GM19468 (cell line): ENCODE results near the gene TPM1.

Experiments used
- ATAC-seq: cut with Tn5 transposase; IDR thresholded peaks from one replicate; pipeline ENCODE4 v1.9.1; 2021; ENCODE audit warnings: mild to moderate bottlenecking, moderate library complexity, moderate number of reproducible peaks; ENCODE audit not compliant: unreplicated experiment; ENCODE audit errors: extremely low read depth

Gene TPM1

GRCh38 chr15:63070681-63071129, 28.2 kb downstream of the TPM1 start:
- no peak for ATAC-seq

- no peak for ATAC-seq
These were observed 28.9 kb downstream of the TPM1 start for GRCh38 chr15:63071288-63071909.

GRCh38 chr15:63072023-63072650, 29.6 kb downstream of the TPM1 start:
- no peak for ATAC-seq

DNA sequence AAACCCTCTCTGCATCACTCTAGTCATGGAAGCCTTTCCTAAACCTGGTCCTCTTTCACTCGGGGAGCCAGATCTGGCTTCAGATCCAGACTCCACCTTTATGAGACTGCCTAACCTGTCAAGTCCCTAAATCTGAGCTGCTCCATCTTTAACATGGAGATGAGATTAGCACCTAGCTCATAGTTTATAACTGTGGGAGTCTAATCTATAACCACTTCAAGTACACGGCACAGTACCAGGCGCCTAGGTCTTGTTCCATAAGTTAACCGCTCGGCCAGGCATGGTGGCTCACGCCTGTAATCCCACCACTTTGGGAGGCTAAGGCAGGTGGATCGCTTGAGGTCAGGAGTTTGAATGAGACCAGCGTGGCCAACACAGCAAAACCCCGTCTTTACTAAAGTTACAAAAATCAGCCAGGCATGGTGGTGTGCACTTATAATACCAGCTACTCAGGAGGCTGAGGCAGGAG, 30.3 kb downstream of the TPM1 start:
- no peak for ATAC-seq

DNA sequence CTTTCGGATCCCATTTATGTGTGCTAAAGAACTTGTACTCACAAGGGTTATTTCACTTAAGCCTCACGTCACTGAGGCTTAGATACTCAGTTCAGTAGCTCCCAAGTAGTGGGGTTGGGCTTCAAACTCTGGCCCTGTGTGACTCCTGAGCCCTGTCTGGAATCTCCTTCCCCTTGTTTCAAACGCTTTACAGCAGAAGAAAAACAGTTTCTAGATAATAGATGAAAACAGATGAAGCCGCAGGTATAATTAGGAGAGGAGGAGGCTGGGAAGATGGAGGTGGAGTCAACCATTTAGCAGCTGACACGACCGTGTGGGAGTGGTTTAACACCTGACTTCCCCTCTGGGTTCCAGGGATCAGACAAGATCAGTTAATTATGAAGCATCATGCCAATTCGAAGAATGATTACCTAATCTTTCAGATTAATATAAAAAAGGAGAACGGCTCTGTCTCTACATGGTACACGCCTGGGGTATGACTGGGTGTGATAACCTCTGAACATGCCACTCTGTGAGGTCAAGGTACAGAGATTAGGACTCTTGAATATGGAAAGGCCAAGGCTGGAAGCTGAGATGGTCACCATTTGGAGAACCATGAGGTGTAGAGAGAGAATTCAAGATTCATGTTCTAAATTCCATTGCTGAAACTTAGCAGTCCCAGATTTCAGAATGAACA, 31.1 kb downstream of the TPM1 start:
- no peak for ATAC-seq

- no peak for ATAC-seq
These were observed 32.8 kb downstream of the TPM1 start for GRCh38 chr15:63075015-63075983.

- no peak for ATAC-seq
These were observed 33.6 kb downstream of the TPM1 start for GRCh38 chr15:63075984-63076713.

GRCh38 chr15:63076714-63077046, 34.1 kb downstream of the TPM1 start:
- no peak for ATAC-seq

GRCh38 chr15:63077952-63078351, 35.4 kb downstream of the TPM1 start:
- no peak for ATAC-seq

DNA sequence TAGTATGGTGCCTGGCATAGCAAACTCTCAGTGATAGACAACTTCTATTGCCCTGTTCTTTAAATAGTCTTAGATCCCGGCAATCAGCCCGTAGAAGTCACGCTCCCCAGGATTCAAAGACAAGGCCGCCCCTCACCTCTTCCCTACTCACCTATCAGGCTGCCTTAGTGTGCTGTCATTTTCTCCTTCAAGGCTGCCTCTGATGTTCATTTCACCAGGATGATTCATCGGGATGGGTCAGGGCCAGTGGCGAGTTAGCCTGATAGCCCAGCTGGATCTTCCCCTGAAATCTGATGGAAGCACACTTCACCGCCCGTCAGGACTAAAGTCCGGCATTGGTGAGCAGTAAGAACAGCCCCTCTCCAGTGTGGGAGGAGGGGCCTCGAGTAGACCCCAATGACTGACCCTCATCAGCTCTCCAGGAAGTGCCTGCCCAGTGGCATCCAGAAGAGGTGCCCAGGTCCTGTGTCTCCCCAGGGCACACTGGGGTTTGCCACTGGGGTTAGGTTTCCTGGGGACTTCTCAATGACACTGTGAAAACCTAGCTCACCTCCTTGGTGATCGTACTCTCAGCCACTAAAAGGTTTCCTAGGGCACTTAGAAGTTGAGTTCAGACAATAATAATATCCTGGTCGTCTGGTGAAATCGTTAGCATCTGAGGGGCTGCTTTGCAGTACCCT, 37.5 kb downstream of the TPM1 start:
- ATAC-seq, result no peak

DNA sequence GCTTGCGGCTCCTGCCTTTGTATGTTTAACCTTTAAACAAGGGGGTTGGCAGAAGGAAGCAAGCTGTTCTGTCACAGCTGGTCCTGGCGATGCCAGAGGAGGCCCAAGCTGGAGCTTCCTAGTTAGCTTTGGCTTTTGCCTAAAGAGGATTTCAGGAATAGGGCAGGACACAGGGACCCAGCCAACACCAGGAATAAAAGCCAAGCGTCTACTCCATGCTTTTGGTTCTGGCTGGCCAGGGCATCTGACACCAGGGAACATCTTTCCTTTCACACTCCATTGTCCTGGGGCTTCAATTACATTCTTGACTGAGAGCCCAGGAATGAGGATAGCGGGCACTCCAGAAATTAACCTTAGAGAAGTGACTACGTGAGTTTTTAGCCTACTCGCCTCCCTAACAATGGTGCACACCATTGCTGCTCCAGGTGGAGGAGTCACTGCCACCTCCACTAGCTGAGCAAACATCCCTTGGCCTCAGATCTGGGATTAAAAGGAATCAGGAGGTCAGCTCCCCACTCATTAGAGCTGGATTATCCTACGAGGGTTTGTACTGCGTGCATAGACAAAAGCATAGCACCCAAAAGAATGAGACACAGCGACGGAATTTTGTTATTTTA, 38.2 kb downstream of the TPM1 start:
- no peak for ATAC-seq

- ATAC-seq, result no peak
These were observed 39.8 kb downstream of the TPM1 start for GRCh38 chr15:63082366-63082765.

DNA sequence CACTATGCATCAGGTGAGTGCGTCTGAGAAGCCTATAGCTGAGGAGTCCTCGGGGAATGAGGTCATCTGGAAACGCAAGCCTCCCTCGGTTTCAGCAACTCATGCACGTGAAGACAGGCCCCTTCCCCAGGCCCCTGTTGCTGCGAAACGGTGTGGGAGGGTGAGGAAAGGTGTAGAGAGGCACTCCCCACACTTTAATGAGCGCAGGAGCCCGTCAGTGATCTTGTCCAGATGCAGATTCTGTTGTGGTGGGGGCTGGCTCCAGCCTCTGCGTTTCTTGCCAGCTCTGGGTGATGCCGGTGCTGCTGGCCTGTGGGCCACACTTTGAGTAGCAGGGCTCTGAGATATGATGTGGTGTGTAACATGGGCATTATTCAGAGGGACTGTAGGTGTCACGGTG, 40.5 kb downstream of the TPM1 start:
- no peak for ATAC-seq

DNA sequence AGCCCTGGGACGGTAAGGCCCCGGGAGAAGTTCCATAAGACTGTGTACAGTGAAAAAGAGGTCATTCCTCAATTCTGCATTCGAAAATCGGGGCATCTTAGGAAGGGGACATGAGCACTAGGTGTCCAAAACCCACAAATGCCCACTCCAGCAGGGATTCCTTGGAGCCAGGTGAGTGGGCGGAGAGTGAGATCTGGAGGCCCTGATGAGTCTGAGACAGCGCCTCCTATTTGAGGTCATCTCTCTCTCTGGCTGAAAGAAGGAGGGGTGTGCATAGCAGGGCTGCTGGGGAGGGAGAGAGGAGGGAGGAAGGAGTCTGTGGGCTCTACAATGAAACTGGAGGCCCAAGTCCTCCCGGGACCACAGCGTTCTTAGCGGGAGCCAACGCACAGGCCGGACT, 41.0 kb downstream of the TPM1 start:
- ATAC-seq, result no peak

DNA sequence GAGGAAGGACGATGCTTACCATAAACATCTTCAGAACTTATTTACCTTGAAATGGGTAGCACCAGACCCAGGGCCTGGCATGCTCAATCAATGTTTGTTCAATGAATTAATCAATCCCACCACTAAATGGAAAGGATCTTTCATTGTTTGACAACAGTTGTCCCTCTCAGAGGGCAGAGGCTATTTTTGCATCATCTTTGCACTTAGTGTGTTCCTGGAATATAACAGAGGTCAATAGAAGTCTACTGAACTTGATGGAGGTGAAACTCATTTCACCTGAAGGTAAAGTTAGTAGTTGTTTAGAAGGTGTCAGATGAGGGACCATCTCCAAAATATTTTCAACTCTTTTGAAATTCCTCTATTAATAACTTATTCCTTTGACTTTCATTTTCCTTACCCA, 42.3 kb downstream of the TPM1 start:
- ATAC-seq, result no peak

DNA sequence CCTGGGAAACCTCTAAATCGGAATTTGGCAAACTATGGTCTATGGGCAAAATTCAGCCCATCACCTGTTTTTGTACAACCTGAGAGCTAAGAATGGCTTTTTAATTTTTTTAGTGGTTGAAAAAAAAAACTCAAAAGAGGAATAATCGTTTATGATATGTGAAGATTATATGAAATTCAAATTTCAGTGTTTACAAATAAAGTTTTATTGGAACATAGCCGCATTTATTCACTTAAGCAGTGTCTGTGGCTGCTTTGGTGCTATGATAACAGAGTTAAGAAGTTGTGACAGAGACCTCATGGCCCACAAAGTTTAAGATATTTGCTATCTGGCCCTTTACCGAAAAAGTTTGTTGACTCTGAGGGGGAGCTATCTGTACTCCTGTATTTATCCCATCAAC, 42.7 kb downstream of the TPM1 start:
- no peak for ATAC-seq

DNA sequence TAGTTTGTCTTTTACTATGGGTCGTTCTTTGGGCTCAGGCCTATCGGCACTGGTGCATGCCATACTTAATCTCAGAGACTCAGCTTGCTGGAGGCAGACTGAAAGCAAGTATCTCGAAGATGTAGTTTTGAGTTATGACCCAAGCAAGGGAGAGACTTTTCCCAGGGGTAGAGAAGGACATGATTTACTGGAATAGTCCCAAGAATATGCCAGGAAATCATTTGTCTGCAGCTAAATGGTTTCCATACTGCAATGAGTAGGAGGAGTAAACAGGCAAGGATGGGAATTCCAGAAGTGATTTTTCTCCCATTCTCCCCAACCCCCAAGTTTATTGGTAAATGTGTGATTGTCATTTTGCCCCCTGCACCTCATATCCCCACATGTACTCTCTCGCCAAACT, 43.7 kb downstream of the TPM1 start:
- ATAC-seq, result no peak

DNA sequence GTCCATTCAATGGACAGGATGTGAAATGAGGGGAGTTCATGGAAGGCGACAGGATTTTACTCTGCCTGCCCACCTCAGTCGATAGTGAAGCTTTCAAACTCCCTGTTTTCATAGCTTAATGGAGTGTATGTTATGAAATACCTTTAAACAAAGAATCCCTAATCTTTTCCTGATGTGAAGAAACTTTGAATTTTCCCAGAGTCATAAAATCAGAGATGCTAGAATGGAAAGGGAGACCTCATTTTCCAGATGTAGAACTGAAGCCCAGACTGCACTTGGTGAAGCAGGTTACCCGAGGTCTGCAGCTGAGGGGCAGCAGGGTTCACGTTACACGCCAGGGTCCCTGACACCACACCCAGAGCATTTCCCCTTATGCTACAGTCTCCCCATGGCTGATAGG, 44.4 kb downstream of the TPM1 start:
- no peak for ATAC-seq
